Measurements from ENCODE around the gene KIAA1755. TPM values are rescaled to one million over a fixed set of nuclear protein-coding genes. Genes with fewer than 3 reads are reported as not detected.

Gene KIAA1755
- total and polyA plus RNA-seq, 2 of the 4 experiments (the other 2 are of a cell fraction), result 2.5 to 5.1 TPM

DNA sequence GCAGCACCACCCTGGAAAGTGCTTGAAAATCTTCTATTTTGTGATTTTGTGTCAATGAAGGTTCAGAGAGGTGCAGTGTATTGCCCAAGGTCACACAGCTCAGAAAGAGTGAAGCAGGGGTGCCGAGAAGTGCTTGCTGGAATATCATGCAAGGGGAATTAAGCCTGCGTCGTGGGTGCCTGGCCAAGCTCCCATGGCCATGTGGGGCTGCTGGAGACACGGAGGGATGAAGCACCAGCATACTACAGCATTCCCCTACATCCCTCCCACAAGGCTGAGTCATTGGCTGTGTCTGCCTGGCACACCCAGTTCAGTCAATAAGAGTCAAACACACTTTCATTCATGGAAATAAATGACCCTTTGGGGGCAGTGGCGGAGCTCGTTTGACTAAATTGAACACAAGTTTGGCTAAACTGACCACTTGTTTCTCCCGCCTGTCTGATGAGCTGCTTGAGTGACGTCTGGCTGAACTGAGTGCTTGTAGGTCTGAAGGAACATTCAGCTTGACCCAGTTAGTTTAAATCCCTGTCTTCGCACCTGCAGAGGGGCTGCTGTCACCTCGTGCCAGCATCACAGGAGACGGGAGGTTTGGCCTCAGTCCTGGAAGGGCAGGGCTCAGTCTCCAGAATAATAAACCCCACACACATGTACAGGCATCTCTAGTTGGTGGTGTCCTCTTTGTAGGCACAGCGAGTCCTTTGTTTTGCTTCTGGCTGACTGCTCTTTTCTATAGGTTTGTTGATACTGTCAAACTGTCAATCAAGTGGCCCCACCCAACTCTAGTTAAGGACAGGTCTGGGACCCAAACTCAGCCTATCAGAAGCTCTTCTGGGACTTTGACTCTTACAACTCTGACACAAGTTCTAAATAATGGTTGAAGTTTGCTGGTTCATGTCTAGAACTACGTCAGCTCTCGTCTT lies 87.0 kb downstream of the KIAA1755 start (continued):
- TF ChIP-seq RFX5 (IDR thresholded peaks at IDR 0.05; ENCODE audit: low read depth, low read length), result no peak
- TF ChIP-seq CEBPB (IDR thresholded peaks at IDR 0.05; ENCODE audit: low read depth, low read length), result no peak
- peak; percentile 36 for TF ChIP-seq SMC3 (IDR thresholded peaks at IDR 0.05; ENCODE audit: low read depth, low read length)
- peak; percentile 86 for TF ChIP-seq FOS (IDR thresholded peaks at IDR 0.05; ENCODE audit: low read depth, low read length)
- no peak for TF ChIP-seq ELK1 (IDR thresholded peaks at IDR 0.05; ENCODE audit: borderline replicate concordance, low read depth, low read length)
- TF ChIP-seq MAZ (IDR thresholded peaks at IDR 0.05; ENCODE audit: borderline replicate concordance, low read depth, low read length), result peak; percentile 67; the same call in 1 of the 2 replicates
- peak; percentile 52; the same call in 1 of the 2 replicates for TF ChIP-seq POLR2A (IDR thresholded peaks at IDR 0.05; ENCODE audit: low read depth, low read length)
- TF ChIP-seq MXI1 (IDR thresholded peaks at IDR 0.05; ENCODE audit: borderline replicate concordance, low read depth, low read length), result peak; percentile 86

Data from IMR-90 (cell line).